Activated CD4-positive, alpha-beta T cell treated with anti-CD3 and anti-CD28 coated beads for 1 hour (primary cell): ENCODE data around the gene SLC29A1.
A peak's percentile ranks its signal among the peaks of the same experiment; 100 is the strongest.
"Not testable (repeated sequence)": the region's sequence is repeated elsewhere in the genome, so short reads cannot be mapped to it uniquely, and the experiment has no call there.

ENCODE experiments used
- DNase-seq: peaks from one replicate; pipeline ENCODE4 v3.0.0-alpha.2; 2020

The SLC29A1 gene

GRCh38 chr6:44223319-44224028 lies at the start of gene SLC29A1:
Gene SLC29A1, plus strand, starts transcription at chr6:44223595. Its CDS starts 3,719 bp downstream, at chr6:44227314.
- DNase-seq, result peak; percentile 74

- DNase-seq, result no peak
Observed at GRCh38 chr6:44176130-44176761, 47.1 kb upstream of the SLC29A1 start.

GRCh38 chr6:44176762-44177509 lies 46.5 kb upstream of the SLC29A1 start:
- no peak for DNase-seq

GRCh38 chr6:44177691-44178423 lies 45.5 kb upstream of the SLC29A1 start:
- DNase-seq, result no peak

- DNase-seq, result no peak
Observed at GRCh38 chr6:44178424-44179071, 44.8 kb upstream of the SLC29A1 start.

- DNase-seq, result no peak
Observed at GRCh38 chr6:44179072-44179536, 44.3 kb upstream of the SLC29A1 start.

GRCh38 chr6:44179648-44180047 lies 43.7 kb upstream of the SLC29A1 start:
- no peak for DNase-seq

- DNase-seq, result no peak
Observed at GRCh38 chr6:44180406-44180805, 43.0 kb upstream of the SLC29A1 start.

GRCh38 chr6:44180886-44181285 lies 42.5 kb upstream of the SLC29A1 start:
- no peak for DNase-seq

- not testable (repeated sequence) for DNase-seq
Observed at GRCh38 chr6:44181784-44182183, 41.6 kb upstream of the SLC29A1 start.

GRCh38 chr6:44182911-44183390 lies 40.4 kb upstream of the SLC29A1 start:
- no peak for DNase-seq

- no peak for DNase-seq
Observed at GRCh38 chr6:44183783-44184182, 39.6 kb upstream of the SLC29A1 start.

GRCh38 chr6:44185356-44185755 lies 38.0 kb upstream of the SLC29A1 start:
- DNase-seq, result not testable (repeated sequence)

- no peak for DNase-seq
Observed at GRCh38 chr6:44185953-44186634, 37.3 kb upstream of the SLC29A1 start.

GRCh38 chr6:44186635-44187025 lies 36.8 kb upstream of the SLC29A1 start:
- no peak for DNase-seq

GRCh38 chr6:44188819-44189218 lies 34.6 kb upstream of the SLC29A1 start:
- no peak for DNase-seq

GRCh38 chr6:44189257-44189656 lies 34.1 kb upstream of the SLC29A1 start:
- no peak for DNase-seq

- no peak for DNase-seq
Observed at GRCh38 chr6:44190715-44191114, 32.7 kb upstream of the SLC29A1 start.

- DNase-seq, result no peak
Observed at GRCh38 chr6:44192428-44193041, 30.9 kb upstream of the SLC29A1 start.

GRCh38 chr6:44193307-44193910 lies 30.0 kb upstream of the SLC29A1 start:
- DNase-seq, result no peak

- no peak for DNase-seq
Observed at GRCh38 chr6:44194326-44194725, 29.1 kb upstream of the SLC29A1 start.
